Right atrium auricular region (tissue), 2 donors: ENCODE measurements around the gene TRAPPC3. TPM values are rescaled to one million over a fixed set of nuclear protein-coding genes. Genes with fewer than 3 reads are reported as not detected.
A peak's percentile ranks its signal among the peaks of the same experiment; 100 is the strongest.

ENCODE experiments used
- DNase-seq: peaks from one replicate; pipeline ENCODE4 v3.0.0-alpha.2; 2019; ENCODE audit warnings: low spot score
- H3K27ac ChIP-seq, 2 donors: fragments of 200-600 bp; sonication (generic); 1 replicate in 1 of 2; 2 replicates in 1 of 2; pipeline ENCODE4 v1.5.1; 2016 to 2019
- H3K27me3 ChIP-seq, 2 donors: fragments of 200-600 bp; sonication (generic); one replicate each; pipeline versions ENCODE4 v1.5.1 to v1.6.0; 2017 to 2019
- H3K36me3 ChIP-seq: fragments of 200-600 bp; sonication (generic); one replicate; pipeline ENCODE4 v1.5.1; 2016
- H3K4me1 ChIP-seq, 2 donors: fragments of 200-600 bp; sonication (generic); one replicate each; pipeline versions ENCODE4 v1.5.1 to v1.6.0; 2017 to 2019
- H3K4me3 ChIP-seq, 2 donors: fragments of 200-600 bp; sonication (generic); 1 replicate in 1 of 2; 2 replicates in 1 of 2; pipeline ENCODE4 v1.5.1; 2017 to 2019; ENCODE audit warnings: mild to moderate bottlenecking in 1 of 2, moderate library complexity in 1 of 2
- H3K9me3 ChIP-seq, 2 donors: fragments of 200-600 bp; sonication (generic); one replicate each; pipeline ENCODE4 v1.5.1; 2019
- CTCF ChIP-seq, 2 donors: fragments of 200-600 bp; sonication (generic); IDR thresholded peaks; one replicate each; pipeline ENCODE4 v1.5.1; 2019; ENCODE audit warnings: antibody characterized with exemption in 2 of 2
- total RNA-seq, 2 donors: library from RNA; depleted of rRNA; stranded (reverse); fragments of >200 nt; gene quantifications; one replicate each; pipeline ENCODE4 v1.1.0, GENCODE V29; 2016

The TRAPPC3 gene
- total RNA-seq, 2 donors from 2014 or later: 62.0 to 81.6 TPM

GRCh38 chr1:36135796-36136195, 13.5 kb downstream of the TRAPPC3 start:
- peaks cover 0 to 51% of the 10 kb centered on the region in 2 donors for H3K4me1 ChIP-seq
- no peak for DNase-seq

GRCh38 chr1:36135330-36135667, 14.0 kb downstream of the TRAPPC3 start:
- DNase-seq: no peak
- Histone ChIP-seq H3K27ac (peak overlapping the region; percentile 61 to 83), H3K4me3 (no peak overlapping the region), H3K27me3 (no peaks in the 10 kb centered on the region), H3K4me1 (peaks cover 0 to 51% of the 10 kb centered on the region in 2 donors), H3K36me3 (peaks cover 29% of the 10 kb centered on the region), H3K9me3 (no peaks in the 10 kb centered on the region)
- TF ChIP-seq CTCF (IDR thresholded peaks at IDR 0.05): no peak

More at GRCh38 chr1:36135796-36136195, 13.5 kb downstream of the TRAPPC3 start:
- TF ChIP-seq CTCF (IDR thresholded peaks at IDR 0.05): no peak
- Histone ChIP-seq H3K9me3 (no peaks in the 10 kb centered on the region), H3K36me3 (peaks cover 29% of the 10 kb centered on the region), H3K27ac (peak overlapping the region; percentile 61 to 83), H3K4me3 (no peak overlapping the region), H3K27me3 (no peaks in the 10 kb centered on the region)

- TF ChIP-seq CTCF (IDR thresholded peaks at IDR 0.05): peak; percentile 38 to 80
- peak overlapping the region; percentile 61 to 83 for H3K27ac ChIP-seq
- H3K27me3 ChIP-seq: no peaks in the 10 kb centered on the region
- DNase-seq: no peak
- peaks cover 0 to 51% of the 10 kb centered on the region in 2 donors for H3K4me1 ChIP-seq
- H3K9me3 ChIP-seq: no peaks in the 10 kb centered on the region
- H3K36me3 ChIP-seq: peaks cover 25% of the 10 kb centered on the region
- H3K4me3 ChIP-seq: no peak overlapping the region
These were observed 14.6 kb downstream of the TRAPPC3 start for GRCh38 chr1:36134505-36135329.

- Histone ChIP-seq H3K27me3 (no peaks in the 10 kb centered on the region), H3K4me1 (peaks cover 0 to 51% of the 10 kb centered on the region in 2 donors), H3K27ac (peak overlapping the region in 1 of 2 donors; percentile 83), H3K9me3 (no peaks in the 10 kb centered on the region), H3K36me3 (peaks cover 19% of the 10 kb centered on the region), H3K4me3 (no peak overlapping the region)
- TF ChIP-seq CTCF (IDR thresholded peaks at IDR 0.05): no peak
- no peak for DNase-seq
These were observed 15.3 kb downstream of the TRAPPC3 start for GRCh38 chr1:36134031-36134430.

GRCh38 chr1:36133484-36133883, 15.8 kb downstream of the TRAPPC3 start:
- no peaks in the 10 kb centered on the region for H3K27me3 ChIP-seq
- H3K4me3 ChIP-seq: no peak overlapping the region
- TF ChIP-seq CTCF (IDR thresholded peaks at IDR 0.05): no peak
- no peaks in the 10 kb centered on the region for H3K9me3 ChIP-seq
- peaks cover 0 to 51% of the 10 kb centered on the region in 2 donors for H3K4me1 ChIP-seq
- H3K27ac ChIP-seq: peak overlapping the region in 1 of 2 donors; percentile 2
- H3K36me3 ChIP-seq: peaks cover 14% of the 10 kb centered on the region
- no peak for DNase-seq
